K562 (cell line): ENCODE results near the gene SDC3. TPM values are rescaled to one million over a fixed set of nuclear protein-coding genes. Genes with fewer than 3 reads are reported as not detected.

Experiments
- ADNP ChIP-seq: fragments of 200-800 bp; sonication (Bioruptor generic); IDR thresholded peaks from 2 replicates; pipeline ENCODE4 v1.6.1; 2016; ENCODE audit warnings: missing genetic modification characterization, missing compliant biosample characterization
- FOSL1 ChIP-seq: fragments of 200-800 bp; sonication (Bioruptor generic); conservative IDR thresholded peaks from 2 replicates; pipeline ENCODE4 v1.6.1; 2016; ENCODE audit warnings: missing genetic modification characterization, missing compliant biosample characterization
- MEF2A ChIP-seq: IDR thresholded peaks from 2 replicates; pipeline ENCODE4 v1.6.1; 2011; ENCODE audit warnings: low read depth, mild to moderate bottlenecking, low read length, moderate library complexity; ENCODE audit not compliant: control insufficient read depth
- MTA1 ChIP-seq: fragments of 450-650 bp; IDR thresholded peaks from 2 replicates; pipeline ENCODE4 v1.6.1; 2017; ENCODE audit warnings: borderline replicate concordance
- NRF1 ChIP-seq, 2 experiments: fragments of 450-650 bp; IDR thresholded peaks in 1 of 2; conservative IDR thresholded peaks in 1 of 2; 2 replicates each; pipeline ENCODE4 v1.6.1; 2014; ENCODE audit warnings: mild to moderate bottlenecking in 2 of 2
- TEAD2 ChIP-seq: fragments of 450-650 bp; IDR thresholded peaks from 2 replicates; pipeline ENCODE4 v1.6.1; 2016; ENCODE audit warnings: missing genetic modification characterization, control low read depth, missing compliant biosample characterization
- ZFP36 ChIP-seq: fragments of 150-350 bp; IDR thresholded peaks from 2 replicates; pipeline ENCODE4 v1.6.1; 2018; ENCODE audit warnings: low read length, low read depth; ENCODE audit not compliant: partially characterized antibody
- polyA plus RNA-seq, 8 experiments: library from polyadenylated mRNA; depleted of rRNA in 4 of 8; stranded (reverse) in 5 of 8; unstranded in 3 of 8; fragments of >200 nt; fragmentation: Nextera tagmentation in 2 of 8; fragmentation: Illumina TruSeq in 1 of 8; extraction: Ambion mirVana in 2 of 8; extraction: Trizol in 1 of 8; gene quantifications; 2 replicates each; pipeline versions ENCODE4 v1.2.1 to v1.2.3, GENCODE V29; 2011 to 2014; ENCODE audit warnings: inconsistent platforms in 1 of 8, missing spikeins in 1 of 8
- total RNA-seq, 7 experiments: library from RNA; depleted of rRNA in 6 of 7; stranded (reverse); fragments of >200 nt in 6 of 7; fragmentation: Illumina TruSeq in 2 of 7; extraction: Trizol in 2 of 7; gene quantifications; 2 replicates each; pipeline versions ENCODE4 v1.2.1 to v1.2.3, GENCODE V29; 2011 to 2021; ENCODE audit warnings: low replicate concordance in 1 of 7
- TF ChIP-seq, protein P1 (sequence below): fragments of 450-650 bp; formaldehyde crosslinking; conservative IDR thresholded peaks from 2 replicates; pipeline ENCODE4 v1.4.0; 2022; ENCODE audit warnings: mild to moderate bottlenecking, missing genetic modification characterization
- TF ChIP-seq, protein P2 (sequence below): fragments of 250-450 bp; sonication (Bioruptor Pico); IDR thresholded peaks from 2 replicates; pipeline ENCODE4 v1.5.1; 2021; ENCODE audit warnings: mild to moderate bottlenecking
- TF ChIP-seq, protein P3 (sequence below): fragments of 450-650 bp; formaldehyde crosslinking; IDR thresholded peaks from 2 replicates; pipeline ENCODE4 v1.4.0; 2020; ENCODE audit warnings: mild to moderate bottlenecking, moderate library complexity
- TF ChIP-seq, protein P4 (sequence below): sonication (generic); formaldehyde crosslinking; IDR thresholded peaks from 2 replicates; pipeline ENCODE4 v1.8.1; 2023; ENCODE audit warnings: mild to moderate bottlenecking, missing genetic modification reagents

SDC3 gene
- total and polyA plus RNA-seq, 9 of the 15 experiments (the other 6 are each of a cell fraction or from before 2014, with no cell fraction given), result 0.38 to 44.1 (median 12.1) TPM

- TF ChIP-seq, protein P1, sequence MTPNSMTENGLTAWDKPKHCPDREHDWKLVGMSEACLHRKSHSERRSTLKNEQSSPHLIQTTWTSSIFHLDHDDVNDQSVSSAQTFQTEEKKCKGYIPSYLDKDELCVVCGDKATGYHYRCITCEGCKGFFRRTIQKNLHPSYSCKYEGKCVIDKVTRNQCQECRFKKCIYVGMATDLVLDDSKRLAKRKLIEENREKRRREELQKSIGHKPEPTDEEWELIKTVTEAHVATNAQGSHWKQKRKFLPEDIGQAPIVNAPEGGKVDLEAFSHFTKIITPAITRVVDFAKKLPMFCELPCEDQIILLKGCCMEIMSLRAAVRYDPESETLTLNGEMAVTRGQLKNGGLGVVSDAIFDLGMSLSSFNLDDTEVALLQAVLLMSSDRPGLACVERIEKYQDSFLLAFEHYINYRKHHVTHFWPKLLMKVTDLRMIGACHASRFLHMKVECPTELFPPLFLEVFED (CRISPR knock-in tag), result no peak
- peak; percentile 91 for TF ChIP-seq MTA1
- TF ChIP-seq, protein P2, sequence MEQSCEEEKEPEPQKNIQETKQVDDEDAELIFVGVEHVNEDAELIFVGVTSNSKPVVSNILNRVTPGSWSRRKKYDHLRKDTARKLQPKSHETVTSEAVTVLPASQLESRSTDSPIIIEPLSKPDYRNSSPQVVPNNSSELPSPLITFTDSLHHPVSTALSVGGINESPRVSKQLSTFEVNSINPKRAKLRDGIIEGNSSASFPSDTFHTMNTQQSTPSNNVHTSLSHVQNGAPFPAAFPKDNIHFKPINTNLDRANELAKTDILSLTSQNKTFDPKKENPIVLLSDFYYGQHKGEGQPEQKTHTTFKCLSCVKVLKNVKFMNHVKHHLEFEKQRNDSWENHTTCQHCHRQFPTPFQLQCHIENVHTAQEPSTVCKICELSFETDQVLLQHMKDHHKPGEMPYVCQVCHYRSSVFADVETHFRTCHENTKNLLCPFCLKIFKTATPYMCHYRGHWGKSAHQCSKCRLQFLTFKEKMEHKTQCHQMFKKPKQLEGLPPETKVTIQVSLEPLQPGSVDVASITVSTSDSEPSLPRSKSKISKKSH, result no peak
- peak; percentile 5; the same call in 1 of the 2 replicates for TF ChIP-seq ADNP (tag)
- TF ChIP-seq, protein P3, sequence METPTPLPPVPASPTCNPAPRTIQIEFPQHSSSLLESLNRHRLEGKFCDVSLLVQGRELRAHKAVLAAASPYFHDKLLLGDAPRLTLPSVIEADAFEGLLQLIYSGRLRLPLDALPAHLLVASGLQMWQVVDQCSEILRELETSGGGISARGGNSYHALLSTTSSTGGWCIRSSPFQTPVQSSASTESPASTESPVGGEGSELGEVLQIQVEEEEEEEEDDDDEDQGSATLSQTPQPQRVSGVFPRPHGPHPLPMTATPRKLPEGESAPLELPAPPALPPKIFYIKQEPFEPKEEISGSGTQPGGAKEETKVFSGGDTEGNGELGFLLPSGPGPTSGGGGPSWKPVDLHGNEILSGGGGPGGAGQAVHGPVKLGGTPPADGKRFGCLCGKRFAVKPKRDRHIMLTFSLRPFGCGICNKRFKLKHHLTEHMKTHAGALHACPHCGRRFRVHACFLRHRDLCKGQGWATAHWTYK, result peak; percentile 35; the same call in 1 of the 2 replicates
- TF ChIP-seq, protein P4, sequence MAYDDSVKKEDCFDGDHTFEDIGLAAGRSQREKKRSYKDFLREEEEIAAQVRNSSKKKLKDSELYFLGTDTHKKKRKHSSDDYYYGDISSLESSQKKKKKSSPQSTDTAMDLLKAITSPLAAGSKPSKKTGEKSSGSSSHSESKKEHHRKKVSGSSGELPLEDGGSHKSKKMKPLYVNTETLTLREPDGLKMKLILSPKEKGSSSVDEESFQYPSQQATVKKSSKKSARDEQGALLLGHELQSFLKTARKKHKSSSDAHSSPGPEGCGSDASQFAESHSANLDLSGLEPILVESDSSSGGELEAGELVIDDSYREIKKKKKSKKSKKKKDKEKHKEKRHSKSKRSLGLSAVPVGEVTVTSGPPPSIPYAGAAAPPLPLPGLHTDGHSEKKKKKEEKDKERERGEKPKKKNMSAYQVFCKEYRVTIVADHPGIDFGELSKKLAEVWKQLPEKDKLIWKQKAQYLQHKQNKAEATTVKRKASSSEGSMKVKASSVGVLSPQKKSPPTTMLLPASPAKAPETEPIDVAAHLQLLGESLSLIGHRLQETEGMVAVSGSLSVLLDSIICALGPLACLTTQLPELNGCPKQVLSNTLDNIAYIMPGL, result no peak
- peak; percentile 73; the same call in 1 of the 2 replicates for TF ChIP-seq TEAD2 (tag)
- peak; percentile 92 for TF ChIP-seq FOSL1
- TF ChIP-seq ZFP36, result no peak
- TF ChIP-seq NRF1 (conservative IDR thresholded peaks at IDR 0.05 in 1 of 2, IDR thresholded peaks at IDR 0.05 in 1 of 2), result peak; percentile 47 to 61; a peak in 3 of 4 replicates
- peak; percentile 28; the same call in 1 of the 2 replicates for TF ChIP-seq MEF2A
Measured at GRCh38 chr1:30919025-30919881, 10.7 kb upstream of the SDC3 start (continued).
